Keratinocyte (primary cell): ENCODE results near the gene ANKRD23.
A peak's percentile ranks its signal among the peaks of the same experiment; 100 is the strongest.

Experiments
- EZH2 ChIP-seq: IDR thresholded peaks from one replicate; pipeline ENCODE4 v1.6.1; 2012; ENCODE audit warnings: inconsistent platforms, mild to moderate bottlenecking, low read length, moderate library complexity
- TF ChIP-seq, protein P1 (sequence below), 3 experiments: IDR thresholded peaks in 1 of 3; conservative IDR thresholded peaks in 1 of 3; optimal IDR thresholded peaks in 1 of 3; 2 replicates in 2 of 3; 3 replicates in 1 of 3; pipeline versions ENCODE3 to v1.5.1; 2011; ENCODE audit warnings: low read length in 3 of 3, mild to moderate bottlenecking in 3 of 3, moderate library complexity in 2 of 3, control low read depth in 1 of 3, inconsistent platforms in 1 of 3; ENCODE audit not compliant: insufficient read depth in 2 of 3; ENCODE audit errors: extremely low read depth in 1 of 3

DNA sequence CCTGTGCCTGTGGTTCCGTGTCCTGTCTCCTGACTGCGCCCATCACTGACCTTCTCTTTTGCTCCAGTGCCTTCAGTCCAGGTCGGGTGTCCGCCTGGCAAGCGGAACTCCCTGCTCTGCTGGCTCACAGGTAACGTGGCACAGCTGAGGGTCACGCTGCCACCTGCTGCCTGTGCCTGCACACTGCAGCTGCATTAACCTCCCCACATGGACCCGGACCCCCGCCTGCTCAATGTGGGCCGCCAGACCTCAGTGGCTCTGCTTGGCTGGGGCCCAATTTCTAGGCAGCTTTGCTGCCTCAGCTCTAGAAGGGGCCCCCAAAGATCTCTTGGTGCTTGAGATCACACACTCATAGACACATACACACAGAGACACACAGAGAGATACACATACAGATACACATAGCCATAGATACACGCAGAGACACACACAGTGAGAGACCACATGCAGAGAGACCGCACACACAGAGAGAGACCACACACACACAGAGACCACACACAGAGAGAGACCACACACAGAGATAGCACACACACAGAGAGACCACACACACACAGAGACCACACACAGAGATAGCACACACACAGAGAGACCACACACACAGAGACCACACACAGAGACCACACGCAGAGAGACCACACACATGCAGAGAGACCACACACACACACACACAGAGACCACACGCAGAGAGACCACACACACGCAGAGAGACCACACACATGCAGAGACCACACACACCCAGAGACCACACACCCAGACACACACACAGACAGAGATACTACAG, 42.6 kb downstream of the ANKRD23 start:
- TF ChIP-seq, protein P1, sequence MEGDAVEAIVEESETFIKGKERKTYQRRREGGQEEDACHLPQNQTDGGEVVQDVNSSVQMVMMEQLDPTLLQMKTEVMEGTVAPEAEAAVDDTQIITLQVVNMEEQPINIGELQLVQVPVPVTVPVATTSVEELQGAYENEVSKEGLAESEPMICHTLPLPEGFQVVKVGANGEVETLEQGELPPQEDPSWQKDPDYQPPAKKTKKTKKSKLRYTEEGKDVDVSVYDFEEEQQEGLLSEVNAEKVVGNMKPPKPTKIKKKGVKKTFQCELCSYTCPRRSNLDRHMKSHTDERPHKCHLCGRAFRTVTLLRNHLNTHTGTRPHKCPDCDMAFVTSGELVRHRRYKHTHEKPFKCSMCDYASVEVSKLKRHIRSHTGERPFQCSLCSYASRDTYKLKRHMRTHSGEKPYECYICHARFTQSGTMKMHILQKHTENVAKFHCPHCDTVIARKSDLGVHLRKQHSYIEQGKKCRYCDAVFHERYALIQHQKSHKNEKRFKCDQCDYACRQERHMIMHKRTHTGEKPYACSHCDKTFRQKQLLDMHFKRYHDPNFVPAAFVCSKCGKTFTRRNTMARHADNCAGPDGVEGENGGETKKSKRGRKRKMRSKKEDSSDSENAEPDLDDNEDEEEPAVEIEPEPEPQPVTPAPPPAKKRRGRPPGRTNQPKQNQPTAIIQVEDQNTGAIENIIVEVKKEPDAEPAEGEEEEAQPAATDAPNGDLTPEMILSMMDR (optimal IDR thresholded peaks at IDR 0.05 in 1 of 3, IDR thresholded peaks at IDR 0.05 in 1 of 3, conservative IDR thresholded peaks at IDR 0.05 in 1 of 3; ENCODE audit: extremely low read depth in 1 of 3, insufficient read depth in 2 of 3, low read length in 3 of 3) = peak; percentile 85 to 100 (median 96)
- TF ChIP-seq EZH2 = no peak
